Retinal pigment epithelial cell (primary cell): Measurements from ENCODE around the gene CNOT6.
A peak's percentile ranks its signal among the peaks of the same experiment; 100 is the strongest.

Experiments
- DNase-seq: peaks from one replicate; pipeline ENCODE4 v3.0.0-alpha.2; 2010; ENCODE audit warnings: low read depth
- H3K4me3 ChIP-seq: 2 replicates; pipeline ENCODE4 v1.5.1; 2011; ENCODE audit warnings: mild to moderate bottlenecking, low read length, control low read depth, moderate library complexity
- TF ChIP-seq, protein P1 (sequence below): conservative IDR thresholded peaks from 2 replicates; pipeline ENCODE4 v1.5.1; 2011; ENCODE audit warnings: low read depth, low read length, control low read depth, inconsistent platforms

Gene CNOT6

DNA sequence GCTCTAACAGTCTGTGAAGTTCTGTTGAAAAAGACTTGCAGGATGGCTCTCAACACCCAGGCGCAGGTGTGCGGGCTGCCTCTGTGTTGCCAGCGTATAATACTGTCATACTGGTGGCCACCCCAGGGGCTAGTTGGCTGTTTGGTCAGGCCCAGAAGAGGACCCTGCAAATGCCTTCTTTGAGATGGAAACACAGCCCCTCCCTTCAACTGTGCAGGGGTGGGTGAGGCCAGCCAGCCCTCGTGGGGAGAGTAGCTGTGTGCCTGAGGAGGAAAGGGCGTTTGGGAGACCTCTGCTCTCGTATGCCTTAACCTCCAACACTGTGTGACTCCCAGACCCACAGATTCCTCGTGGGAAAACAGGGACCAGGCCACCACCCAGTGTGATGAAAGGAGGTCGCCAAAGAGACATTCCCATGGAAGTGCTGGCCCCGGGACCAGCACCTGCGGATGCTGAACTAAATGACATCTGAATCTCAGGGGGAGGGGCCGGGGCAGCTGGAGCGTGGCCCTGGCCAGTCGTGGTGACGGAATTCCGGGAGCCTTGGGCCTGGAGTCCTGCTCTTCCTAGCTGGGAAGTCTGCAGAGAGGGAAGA, 108.4 kb downstream of the CNOT6 start:
- no peak for DNase-seq
- TF ChIP-seq, protein P1, sequence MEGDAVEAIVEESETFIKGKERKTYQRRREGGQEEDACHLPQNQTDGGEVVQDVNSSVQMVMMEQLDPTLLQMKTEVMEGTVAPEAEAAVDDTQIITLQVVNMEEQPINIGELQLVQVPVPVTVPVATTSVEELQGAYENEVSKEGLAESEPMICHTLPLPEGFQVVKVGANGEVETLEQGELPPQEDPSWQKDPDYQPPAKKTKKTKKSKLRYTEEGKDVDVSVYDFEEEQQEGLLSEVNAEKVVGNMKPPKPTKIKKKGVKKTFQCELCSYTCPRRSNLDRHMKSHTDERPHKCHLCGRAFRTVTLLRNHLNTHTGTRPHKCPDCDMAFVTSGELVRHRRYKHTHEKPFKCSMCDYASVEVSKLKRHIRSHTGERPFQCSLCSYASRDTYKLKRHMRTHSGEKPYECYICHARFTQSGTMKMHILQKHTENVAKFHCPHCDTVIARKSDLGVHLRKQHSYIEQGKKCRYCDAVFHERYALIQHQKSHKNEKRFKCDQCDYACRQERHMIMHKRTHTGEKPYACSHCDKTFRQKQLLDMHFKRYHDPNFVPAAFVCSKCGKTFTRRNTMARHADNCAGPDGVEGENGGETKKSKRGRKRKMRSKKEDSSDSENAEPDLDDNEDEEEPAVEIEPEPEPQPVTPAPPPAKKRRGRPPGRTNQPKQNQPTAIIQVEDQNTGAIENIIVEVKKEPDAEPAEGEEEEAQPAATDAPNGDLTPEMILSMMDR = no peak
- H3K4me3 ChIP-seq = no peak overlapping the region

DNA sequence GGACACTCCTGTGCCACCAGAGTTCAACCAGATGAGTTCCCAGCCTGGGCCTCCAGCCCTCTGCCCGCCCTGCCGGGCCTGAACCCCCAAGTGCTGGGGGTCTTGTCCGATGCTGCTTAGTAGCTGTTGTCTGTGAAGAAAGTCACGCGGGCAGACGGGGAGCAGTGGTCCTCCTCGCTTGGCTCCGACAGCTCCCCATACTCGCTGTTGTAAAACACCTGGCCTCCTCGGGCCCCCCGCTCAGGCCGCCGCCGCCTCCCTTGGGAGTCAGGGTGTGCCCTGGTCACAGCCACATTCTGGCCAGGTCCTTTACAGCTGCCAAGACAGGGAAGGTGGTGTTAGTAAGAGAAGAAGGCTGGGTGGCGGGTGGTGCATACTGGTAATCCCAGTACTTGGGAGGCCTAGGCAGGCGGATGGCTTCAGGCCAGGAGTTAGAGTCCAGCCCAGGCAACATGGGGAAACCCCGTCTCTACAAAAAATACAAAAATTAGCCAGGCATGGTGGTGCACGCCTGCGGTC, 109.0 kb downstream of the CNOT6 start:
- H3K4me3 ChIP-seq = no peak overlapping the region
- DNase-seq = no peak
- TF ChIP-seq, protein P1 = no peak

DNA sequence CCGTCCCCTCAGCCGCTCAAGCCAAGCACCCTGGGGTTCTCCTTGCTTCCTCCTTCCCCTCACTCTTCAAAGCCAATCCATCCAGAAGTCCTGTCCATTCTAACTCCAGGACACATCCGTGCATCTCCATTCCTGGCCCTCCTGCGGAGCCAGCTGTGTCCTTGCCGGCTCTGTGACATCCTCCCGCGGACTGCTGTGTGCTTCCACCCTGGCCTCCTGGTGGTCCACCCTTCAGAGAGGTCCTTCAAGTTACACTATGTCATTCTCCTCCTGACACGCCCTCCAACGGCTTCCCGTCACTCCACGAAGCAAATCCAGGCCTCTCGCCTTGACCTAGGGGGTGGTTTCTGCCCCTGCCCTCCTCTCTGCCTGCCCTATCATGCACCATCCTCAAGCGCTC, 110.1 kb downstream of the CNOT6 start:
- TF ChIP-seq, protein P1 = no peak
- no peak overlapping the region for H3K4me3 ChIP-seq
- no peak for DNase-seq

DNA sequence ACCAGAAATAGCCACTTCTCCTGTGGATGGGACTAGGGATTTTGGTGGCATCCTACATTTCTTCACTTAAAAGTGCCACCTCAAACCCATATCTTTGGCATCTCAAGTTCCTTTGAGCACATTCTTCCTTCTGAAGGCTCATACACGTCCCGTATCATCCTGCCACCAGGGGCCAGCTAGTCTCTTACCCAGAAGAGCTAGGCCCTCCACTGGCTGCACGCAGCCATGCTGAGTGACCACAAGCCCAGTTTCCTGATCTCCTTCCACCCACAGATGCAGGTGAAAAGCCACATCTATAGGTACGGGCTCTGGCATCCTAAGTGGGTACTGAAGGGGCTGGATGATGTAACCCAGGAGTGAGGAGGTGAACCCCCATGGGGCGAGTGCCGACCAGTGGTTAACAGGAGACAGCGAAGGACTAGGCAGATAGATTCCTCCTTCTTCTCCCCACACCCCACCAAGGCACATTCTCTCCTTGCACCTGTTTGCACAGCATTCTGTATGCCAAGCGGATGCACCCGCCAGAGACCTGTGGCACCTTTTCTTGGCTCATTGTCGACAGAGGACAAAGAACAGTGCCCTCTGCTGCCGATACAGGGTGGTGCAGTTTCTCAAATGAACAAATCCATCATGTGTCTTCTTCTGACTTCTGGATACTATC, 111.5 kb downstream of the CNOT6 start:
- no peak overlapping the region for H3K4me3 ChIP-seq
- TF ChIP-seq, protein P1 = peak; percentile 85
- peak; percentile 7 for DNase-seq

DNA sequence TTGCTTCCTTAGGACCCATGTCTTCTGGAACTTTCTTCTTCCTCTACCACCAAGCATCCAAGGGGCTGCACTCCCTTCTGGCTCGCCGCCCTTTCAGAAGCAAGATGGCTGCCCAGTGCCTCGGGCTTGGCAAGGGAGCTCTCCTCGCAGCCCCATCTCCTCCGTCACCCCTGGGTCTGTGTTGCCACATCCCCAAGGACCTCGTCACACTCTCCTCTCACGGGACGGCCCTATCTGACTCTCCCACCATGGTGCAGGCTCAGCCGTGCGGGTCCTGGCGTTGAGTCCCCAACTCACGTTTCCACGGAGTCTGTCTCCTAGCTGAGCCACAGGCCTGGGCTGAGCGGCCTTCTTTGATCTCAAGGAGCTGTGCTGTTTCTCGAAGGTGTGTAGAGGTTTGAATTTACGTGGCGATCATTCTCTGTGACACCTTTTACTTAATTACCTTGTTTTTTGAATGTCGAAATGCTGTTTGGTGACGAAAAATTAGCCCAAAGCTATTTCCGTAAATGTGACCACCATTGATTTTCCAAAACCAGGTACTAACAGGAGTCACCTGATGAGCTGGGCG, 112.1 kb downstream of the CNOT6 start:
- TF ChIP-seq, protein P1 = no peak
- DNase-seq = no peak
- no peak overlapping the region for H3K4me3 ChIP-seq

DNA sequence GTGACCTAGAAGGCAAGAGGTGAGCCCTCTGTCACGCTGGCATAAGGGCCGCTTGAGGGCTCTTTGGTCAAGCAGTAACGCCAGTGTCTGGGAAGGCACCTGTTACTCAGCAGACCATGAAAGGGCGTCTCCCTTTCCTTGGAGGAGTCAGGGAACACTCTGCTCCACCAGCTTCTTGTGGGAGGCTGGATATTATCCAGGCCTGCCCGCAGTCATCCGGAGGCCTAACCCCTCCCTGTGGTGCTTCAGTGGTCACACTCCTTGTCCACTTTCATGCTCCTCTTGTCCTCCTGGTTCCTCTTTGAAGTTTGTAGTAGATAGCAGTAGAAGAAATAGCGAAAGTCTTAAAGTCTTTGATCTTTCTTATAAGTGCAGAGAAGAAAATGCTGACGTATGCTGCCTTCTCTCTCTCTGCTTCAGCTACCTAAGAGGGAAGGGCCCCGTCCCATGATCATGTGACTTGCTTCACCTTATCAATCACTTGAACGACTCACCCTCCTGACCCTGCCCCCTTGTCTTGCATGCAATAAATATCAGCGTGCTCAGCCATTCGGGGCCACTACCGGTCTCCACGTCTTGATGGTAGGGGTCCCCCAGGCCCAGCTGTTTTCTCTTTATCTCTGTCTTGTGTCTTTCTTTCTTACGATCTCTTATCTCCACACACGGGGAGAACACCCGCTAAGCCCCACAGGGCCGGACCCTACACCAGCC, 113.8 kb downstream of the CNOT6 start:
- no peak for DNase-seq
- no peak overlapping the region for H3K4me3 ChIP-seq
- TF ChIP-seq, protein P1 = no peak
